ENCODE measurements around the gene PLXNA2. TPM values are rescaled to one million over a fixed set of nuclear protein-coding genes. Genes with fewer than 3 reads are reported as not detected.

Gene PLXNA2
- total RNA-seq, 2 experiments from 2014 or later: 0.13 to 0.23 TPM

DNA sequence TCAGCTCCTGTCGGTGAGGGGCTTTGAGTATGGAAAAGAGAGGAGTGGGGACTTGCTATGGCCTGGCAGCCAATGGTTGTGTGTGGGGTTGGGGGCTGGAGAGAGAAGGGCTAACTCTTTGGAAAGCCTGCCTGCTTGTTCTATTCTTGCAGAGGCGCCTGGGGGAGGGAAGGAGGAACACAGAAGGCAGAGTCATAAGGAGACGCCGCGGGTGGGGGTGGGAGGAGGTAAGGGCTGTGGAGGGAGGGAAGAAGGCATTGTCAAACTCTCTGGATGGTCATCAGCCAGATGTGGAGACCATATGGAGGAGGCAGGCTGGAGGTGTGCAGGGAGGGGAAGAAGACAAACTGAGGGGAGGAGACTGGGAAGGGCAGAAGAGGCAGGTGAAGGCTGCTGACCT, 70.0 kb downstream of the PLXNA2 start:
- no peak overlapping the region for H3K4me3 Mint-ChIP-seq
- intact Hi-C loops (cut with micrococcal nuclease): no loop called here
- H3K27ac Mint-ChIP-seq: no peak overlapping the region
- no peaks in the 10 kb centered on the region for H3K27me3 Mint-ChIP-seq
- no peaks in the 10 kb centered on the region for H3K4me1 Mint-ChIP-seq (ENCODE audit: low read depth)
- DNase-seq (no peak), ATAC-seq (no peak)
- H3K9me3 Mint-ChIP-seq: no peaks in the 10 kb centered on the region
- ChIA-PET POLR2A (no interaction called here), CTCF (no interaction called here)
- TF ChIP-seq, protein P1, sequence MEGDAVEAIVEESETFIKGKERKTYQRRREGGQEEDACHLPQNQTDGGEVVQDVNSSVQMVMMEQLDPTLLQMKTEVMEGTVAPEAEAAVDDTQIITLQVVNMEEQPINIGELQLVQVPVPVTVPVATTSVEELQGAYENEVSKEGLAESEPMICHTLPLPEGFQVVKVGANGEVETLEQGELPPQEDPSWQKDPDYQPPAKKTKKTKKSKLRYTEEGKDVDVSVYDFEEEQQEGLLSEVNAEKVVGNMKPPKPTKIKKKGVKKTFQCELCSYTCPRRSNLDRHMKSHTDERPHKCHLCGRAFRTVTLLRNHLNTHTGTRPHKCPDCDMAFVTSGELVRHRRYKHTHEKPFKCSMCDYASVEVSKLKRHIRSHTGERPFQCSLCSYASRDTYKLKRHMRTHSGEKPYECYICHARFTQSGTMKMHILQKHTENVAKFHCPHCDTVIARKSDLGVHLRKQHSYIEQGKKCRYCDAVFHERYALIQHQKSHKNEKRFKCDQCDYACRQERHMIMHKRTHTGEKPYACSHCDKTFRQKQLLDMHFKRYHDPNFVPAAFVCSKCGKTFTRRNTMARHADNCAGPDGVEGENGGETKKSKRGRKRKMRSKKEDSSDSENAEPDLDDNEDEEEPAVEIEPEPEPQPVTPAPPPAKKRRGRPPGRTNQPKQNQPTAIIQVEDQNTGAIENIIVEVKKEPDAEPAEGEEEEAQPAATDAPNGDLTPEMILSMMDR (IDR thresholded peaks at IDR 0.05): no peak
- H3K36me3 Mint-ChIP-seq (ENCODE audit: low read depth): no peaks in the 10 kb centered on the region

DNA sequence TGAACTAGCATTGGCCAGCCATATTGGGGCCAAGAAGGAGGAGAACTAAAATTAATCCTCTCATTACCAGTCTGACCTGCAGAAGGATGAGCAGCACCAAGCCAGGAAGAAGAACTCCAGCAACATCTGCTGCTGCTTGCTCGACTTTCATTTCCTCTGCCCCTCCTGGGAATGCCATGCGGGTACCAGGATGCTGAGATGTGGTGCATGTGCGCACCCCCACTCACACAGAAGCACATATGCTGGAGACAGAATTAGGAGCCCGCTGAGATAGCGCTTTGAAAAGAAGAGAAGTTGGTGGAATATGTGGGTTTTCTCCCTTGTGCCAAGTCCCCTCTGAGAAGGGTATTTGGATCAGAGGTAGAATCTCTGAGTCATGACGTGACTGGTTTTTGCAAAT, 70.4 kb downstream of the PLXNA2 start:
- DNase-seq (no peak), ATAC-seq (no peak)
- H3K9me3 Mint-ChIP-seq: no peaks in the 10 kb centered on the region
- POLR2A ChIA-PET: no interaction called here
- H3K4me1 Mint-ChIP-seq (ENCODE audit: low read depth): no peaks in the 10 kb centered on the region
- CTCF ChIA-PET: interaction anchor here (1.5 kb wide), 1 partner anchor 71 kb away, joined by 4 read pairs; no protein-coding TSS in a partner anchor
- H3K27me3 Mint-ChIP-seq: peaks cover 2% of the 10 kb centered on the region
- H3K4me3 Mint-ChIP-seq: no peak overlapping the region
- TF ChIP-seq, protein P1 (IDR thresholded peaks at IDR 0.05): no peak
- intact Hi-C loops (cut with micrococcal nuclease): no loop called here
- no peak overlapping the region for H3K27ac Mint-ChIP-seq
- no peaks in the 10 kb centered on the region for H3K36me3 Mint-ChIP-seq (ENCODE audit: low read depth)

DNA sequence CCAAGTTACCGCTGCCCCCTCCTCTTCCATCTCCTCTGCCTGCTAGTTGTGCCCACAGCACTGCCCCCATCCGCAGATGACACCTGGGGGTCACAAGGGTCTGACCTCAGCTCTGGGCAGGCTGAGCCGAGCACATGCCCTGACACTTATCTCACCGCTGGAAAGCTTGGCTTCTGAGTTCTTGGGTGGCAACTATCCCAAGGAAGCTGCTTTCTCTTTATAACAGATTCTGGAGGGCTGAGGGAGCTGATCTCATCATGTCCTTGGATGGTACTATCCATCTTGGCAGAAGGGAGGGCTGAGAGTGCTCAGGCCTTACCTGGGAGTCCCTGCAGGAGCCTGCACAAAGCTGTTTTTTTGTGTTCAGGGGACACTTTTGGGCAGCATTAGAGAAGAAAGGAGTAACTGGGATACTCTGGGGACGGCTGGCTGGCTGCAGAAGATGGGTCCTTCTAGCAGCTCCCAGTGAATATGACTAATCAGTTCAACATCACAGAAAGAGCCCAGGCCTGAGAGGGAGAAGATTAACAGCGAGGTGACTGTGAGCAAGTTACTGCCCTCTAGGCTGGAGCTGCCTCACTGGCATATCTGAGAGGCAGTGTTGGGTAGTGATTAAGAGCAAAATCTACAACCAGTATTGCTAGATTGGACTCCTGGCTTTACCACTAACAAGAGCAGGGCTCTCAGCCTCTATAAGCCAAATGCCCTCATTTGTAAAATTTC, 71.6 kb downstream of the PLXNA2 start:
- no peak for ATAC-seq
- POLR2A ChIA-PET: no interaction called here
- CTCF ChIA-PET: interaction anchor here (1.5 kb wide), 1 partner anchor 73 kb away, joined by 4 read pairs; no protein-coding TSS in a partner anchor

DNA sequence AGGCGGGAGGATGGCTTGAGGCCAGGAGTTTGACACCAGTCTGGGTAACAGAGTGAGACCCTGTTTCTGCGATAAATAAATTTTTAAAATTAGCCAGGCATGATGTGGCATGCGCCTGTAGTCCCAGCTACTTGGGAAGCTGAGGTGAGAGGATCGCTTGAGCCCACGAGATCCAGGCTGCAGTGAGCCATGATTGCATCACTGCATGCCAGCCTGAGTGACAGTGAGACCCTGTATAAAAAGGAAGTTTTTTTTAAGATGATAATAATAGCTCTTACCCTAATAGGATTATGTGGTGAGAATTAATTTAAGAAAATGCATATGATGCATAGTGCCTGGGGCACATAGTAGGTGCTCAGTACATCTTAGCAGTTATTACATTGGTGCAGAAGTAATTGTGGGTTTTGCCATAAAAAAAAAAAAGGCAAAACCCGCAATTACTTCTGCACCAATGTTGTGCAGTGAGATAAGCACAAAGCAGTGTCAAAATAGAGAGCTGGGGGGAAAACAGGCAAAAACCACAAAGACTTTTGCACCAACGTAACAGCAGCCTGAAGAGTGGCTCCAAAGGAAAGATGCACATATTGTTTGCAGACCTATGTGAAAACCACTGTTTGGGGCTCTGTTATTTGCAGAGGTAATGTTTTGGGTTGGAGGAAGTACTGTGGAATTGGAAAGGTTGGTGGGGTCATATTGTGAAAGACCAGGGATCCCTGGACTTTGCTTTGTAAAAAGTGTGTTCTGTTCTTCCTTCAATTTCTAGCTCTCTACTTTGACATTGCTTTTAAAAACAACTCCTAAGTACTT, 72.4 kb downstream of the PLXNA2 start:
- ChIA-PET POLR2A (no interaction called here), CTCF (no interaction called here)
- no peaks in the 10 kb centered on the region for H3K9me3 Mint-ChIP-seq
- intact Hi-C loops (cut with micrococcal nuclease): no loop called here
- H3K36me3 Mint-ChIP-seq (ENCODE audit: low read depth): no peaks in the 10 kb centered on the region
- TF ChIP-seq, protein P1 (IDR thresholded peaks at IDR 0.05): no peak
- DNase-seq (no peak), ATAC-seq (no peak)
- H3K27ac Mint-ChIP-seq: no peak overlapping the region
- peaks cover 4% of the 10 kb centered on the region for H3K27me3 Mint-ChIP-seq
- no peak overlapping the region for H3K4me3 Mint-ChIP-seq
- H3K4me1 Mint-ChIP-seq (ENCODE audit: low read depth): no peaks in the 10 kb centered on the region

More for the DNA sequence above, 71.6 kb downstream of the PLXNA2 start:
- no peak overlapping the region for H3K27ac Mint-ChIP-seq
- H3K27me3 Mint-ChIP-seq: peaks cover 3% of the 10 kb centered on the region
- no peak overlapping the region for H3K4me3 Mint-ChIP-seq
- no peaks in the 10 kb centered on the region for H3K4me1 Mint-ChIP-seq (ENCODE audit: low read depth)
- H3K36me3 Mint-ChIP-seq (ENCODE audit: low read depth): no peaks in the 10 kb centered on the region
- H3K9me3 Mint-ChIP-seq: no peaks in the 10 kb centered on the region
- DNase-seq: no peak
- intact Hi-C loops (cut with micrococcal nuclease): no loop called here
- TF ChIP-seq, protein P1 (IDR thresholded peaks at IDR 0.05): no peak

DNA sequence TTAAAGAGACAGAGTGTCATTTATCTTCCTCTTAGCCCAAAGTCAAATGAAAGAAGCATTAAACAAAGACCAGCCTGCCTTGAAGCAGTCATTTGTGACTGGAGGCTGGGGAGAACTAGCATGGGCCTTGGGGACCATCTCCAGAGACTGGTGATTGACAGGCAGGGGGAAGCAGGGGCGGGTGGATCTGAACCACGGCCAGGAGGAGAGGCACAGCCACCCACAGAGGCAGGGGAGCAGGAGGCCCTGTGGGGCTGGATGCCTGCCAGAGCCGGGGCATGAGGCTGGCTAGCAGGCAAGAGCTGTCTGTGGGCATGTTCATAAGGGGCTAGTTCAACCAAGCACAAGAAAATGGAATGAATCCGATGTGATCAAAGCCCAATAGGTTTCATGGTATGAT, 73.9 kb downstream of the PLXNA2 start:
- peaks cover 6% of the 10 kb centered on the region for H3K27me3 Mint-ChIP-seq
- no peak overlapping the region for H3K4me3 Mint-ChIP-seq
- TF ChIP-seq, protein P1 (IDR thresholded peaks at IDR 0.05): no peak
- CTCF ChIA-PET: no interaction called here
- H3K36me3 Mint-ChIP-seq (ENCODE audit: low read depth): no peaks in the 10 kb centered on the region
- no peaks in the 10 kb centered on the region for H3K4me1 Mint-ChIP-seq (ENCODE audit: low read depth)
- no peaks in the 10 kb centered on the region for H3K9me3 Mint-ChIP-seq
- intact Hi-C loops (cut with micrococcal nuclease): no loop called here
- H3K27ac Mint-ChIP-seq: no peak overlapping the region
- ATAC-seq: no peak
- DNase-seq: no peak
- POLR2A ChIA-PET: no interaction called here
